ENCODE results near the gene RNF150. TPM values are rescaled to one million over a fixed set of nuclear protein-coding genes. Genes with fewer than 3 reads are reported as not detected.

Gene RNF150
- total RNA-seq, 1 experiment from 2014 or later, result 4.4 TPM

DNA sequence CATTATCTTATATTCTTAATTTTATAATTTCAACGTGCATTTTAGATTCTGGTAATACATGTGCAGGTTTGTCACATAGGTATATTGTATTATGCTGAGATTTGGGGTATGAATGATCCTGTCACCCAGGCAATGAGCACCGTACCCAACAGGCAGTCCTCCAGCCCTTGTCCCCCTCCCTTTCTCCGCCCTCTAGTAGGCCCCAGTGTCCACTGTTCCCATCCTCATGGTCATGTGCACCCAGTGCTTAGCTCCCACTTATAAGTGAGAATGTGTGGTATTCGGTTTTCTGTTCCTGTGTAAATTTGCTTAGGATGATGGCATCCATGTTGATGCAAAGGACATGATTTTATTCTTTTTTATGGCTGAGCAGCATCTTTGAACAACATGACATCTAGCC is 70.6 kb downstream of the RNF150 start:
- Histone ChIP-seq H4K20me1 (ENCODE audit: control insufficient read depth, insufficient read depth, insufficient read length) (no peaks in the 10 kb centered on the region), H4K5ac (ENCODE audit: insufficient read length, low read depth, low read length) (no peak overlapping the region), H3K4me1 (ENCODE audit: insufficient read depth, low read length) (no peaks in the 10 kb centered on the region; the same call in 1 of the 2 replicates), H2BK12ac (ENCODE audit: insufficient read length, low read depth, low read length) (no peak overlapping the region), H2BK120ac (ENCODE audit: low read depth, low read length, poor library complexity, severe bottlenecking) (no peak overlapping the region), H3K14ac (ENCODE audit: insufficient read depth, low read length) (no peak overlapping the region), H3K23me2 (ENCODE audit: insufficient read length, low read depth, low read length, poor library complexity, severe bottlenecking) (no peaks in the 10 kb centered on the region), H4K91ac (ENCODE audit: insufficient read length, low read depth, low read length) (no peak overlapping the region), H2BK20ac (ENCODE audit: low read depth, low read length, poor library complexity, severe bottlenecking) (no peak overlapping the region), H3K56ac (ENCODE audit: insufficient read length, low read depth, low read length) (no peak overlapping the region), H3T11ph (ENCODE audit: low read length) (no peak overlapping the region), H3K4me2 (ENCODE audit: insufficient read depth, insufficient read length, low read length) (no peak overlapping the region), H4K8ac (replicated peaks; ENCODE audit: insufficient read length, low read depth, low read length) (no peak overlapping the region), H3K4ac (ENCODE audit: low read depth, low read length) (no peak overlapping the region), H3K18ac (ENCODE audit: insufficient read length, low read depth, low read length) (no peak overlapping the region), H3K23ac (ENCODE audit: insufficient read length, low read depth, low read length) (no peak overlapping the region), H3K79me1 (ENCODE audit: insufficient read depth, low read depth, low read length, poor library complexity, severe bottlenecking) (no peaks in the 10 kb centered on the region), H3K27me3 (ENCODE audit: insufficient read depth, low read length) (no peaks in the 10 kb centered on the region), H3K9ac (ENCODE audit: extremely low read depth, insufficient read length, low read length) (no peak overlapping the region), H3K27ac (ENCODE audit: insufficient read length, low read depth, low read length) (no peak overlapping the region), H3K79me2 (ENCODE audit: insufficient read depth, low read length) (no peaks in the 10 kb centered on the region), H2BK5ac (ENCODE audit: insufficient read length, low read length) (no peak overlapping the region), H2BK15ac (ENCODE audit: low read depth, low read length) (no peak overlapping the region), H2AK5ac (ENCODE audit: insufficient read length, low read length) (no peak overlapping the region), H2AFZ (ENCODE audit: low read length) (no peak overlapping the region), H3K9me3 (ENCODE audit: control insufficient read depth, low read depth, low read length) (no peaks in the 10 kb centered on the region)
- no peak for DNase-seq
- no peak overlapping the region for H3K27ac Mint-ChIP-seq
- no peak overlapping the region for H3K4me3 Mint-ChIP-seq
- peaks cover 0 to 2% of the 10 kb centered on the region in 2 experiments; a peak in 1 of 4 replicates for H3K4me1 Mint-ChIP-seq
- no peaks in the 10 kb centered on the region for H3K36me3 Mint-ChIP-seq (ENCODE audit: insufficient read depth in 1 of 3, low read depth in 3 of 3)
- H3K27me3 Mint-ChIP-seq (ENCODE audit: low read depth), result no peaks in the 10 kb centered on the region; the same call in 1 of the 2 replicates
- TF ChIP-seq, protein P1, sequence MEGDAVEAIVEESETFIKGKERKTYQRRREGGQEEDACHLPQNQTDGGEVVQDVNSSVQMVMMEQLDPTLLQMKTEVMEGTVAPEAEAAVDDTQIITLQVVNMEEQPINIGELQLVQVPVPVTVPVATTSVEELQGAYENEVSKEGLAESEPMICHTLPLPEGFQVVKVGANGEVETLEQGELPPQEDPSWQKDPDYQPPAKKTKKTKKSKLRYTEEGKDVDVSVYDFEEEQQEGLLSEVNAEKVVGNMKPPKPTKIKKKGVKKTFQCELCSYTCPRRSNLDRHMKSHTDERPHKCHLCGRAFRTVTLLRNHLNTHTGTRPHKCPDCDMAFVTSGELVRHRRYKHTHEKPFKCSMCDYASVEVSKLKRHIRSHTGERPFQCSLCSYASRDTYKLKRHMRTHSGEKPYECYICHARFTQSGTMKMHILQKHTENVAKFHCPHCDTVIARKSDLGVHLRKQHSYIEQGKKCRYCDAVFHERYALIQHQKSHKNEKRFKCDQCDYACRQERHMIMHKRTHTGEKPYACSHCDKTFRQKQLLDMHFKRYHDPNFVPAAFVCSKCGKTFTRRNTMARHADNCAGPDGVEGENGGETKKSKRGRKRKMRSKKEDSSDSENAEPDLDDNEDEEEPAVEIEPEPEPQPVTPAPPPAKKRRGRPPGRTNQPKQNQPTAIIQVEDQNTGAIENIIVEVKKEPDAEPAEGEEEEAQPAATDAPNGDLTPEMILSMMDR (conservative IDR thresholded peaks at IDR 0.05), result no peak
- WGBS (ENCODE audit: extremely low coverage, insufficient read length, low lambda C conversion rate), result no CpG with 5 or more reads among the region's 4 CpGs
- no peaks in the 10 kb centered on the region for H3K9me3 Mint-ChIP-seq
